ENCODE data around the gene CYRIA.

Gene CYRIA

DNA sequence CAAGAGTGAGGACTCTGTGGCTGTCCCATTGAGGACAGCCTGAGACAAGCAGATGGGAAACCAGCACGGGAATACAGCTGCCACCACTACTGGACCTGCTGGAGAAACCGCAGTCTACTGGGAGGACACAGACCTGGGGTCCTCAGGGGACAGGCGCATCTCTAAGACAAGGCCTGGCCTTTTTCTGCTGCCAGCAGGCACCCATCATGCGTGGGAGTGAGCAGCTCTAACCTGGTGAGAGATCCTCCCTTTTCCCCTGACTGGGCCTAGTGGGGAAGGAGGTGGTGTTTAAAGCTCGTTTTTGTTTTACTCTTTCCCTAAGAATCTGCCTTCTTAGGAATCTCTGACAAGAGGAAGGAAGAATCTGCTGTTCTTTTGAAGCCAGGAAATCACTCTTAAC is 36.6 kb downstream of the CYRIA start:
- DNase-seq (ENCODE audit: low read depth, low spot score): no peak
- in situ Hi-C loops (cut with HindIII; ENCODE audit: low sequenced_read_pairs): no loop called here
- TF ChIP-seq, protein P1, sequence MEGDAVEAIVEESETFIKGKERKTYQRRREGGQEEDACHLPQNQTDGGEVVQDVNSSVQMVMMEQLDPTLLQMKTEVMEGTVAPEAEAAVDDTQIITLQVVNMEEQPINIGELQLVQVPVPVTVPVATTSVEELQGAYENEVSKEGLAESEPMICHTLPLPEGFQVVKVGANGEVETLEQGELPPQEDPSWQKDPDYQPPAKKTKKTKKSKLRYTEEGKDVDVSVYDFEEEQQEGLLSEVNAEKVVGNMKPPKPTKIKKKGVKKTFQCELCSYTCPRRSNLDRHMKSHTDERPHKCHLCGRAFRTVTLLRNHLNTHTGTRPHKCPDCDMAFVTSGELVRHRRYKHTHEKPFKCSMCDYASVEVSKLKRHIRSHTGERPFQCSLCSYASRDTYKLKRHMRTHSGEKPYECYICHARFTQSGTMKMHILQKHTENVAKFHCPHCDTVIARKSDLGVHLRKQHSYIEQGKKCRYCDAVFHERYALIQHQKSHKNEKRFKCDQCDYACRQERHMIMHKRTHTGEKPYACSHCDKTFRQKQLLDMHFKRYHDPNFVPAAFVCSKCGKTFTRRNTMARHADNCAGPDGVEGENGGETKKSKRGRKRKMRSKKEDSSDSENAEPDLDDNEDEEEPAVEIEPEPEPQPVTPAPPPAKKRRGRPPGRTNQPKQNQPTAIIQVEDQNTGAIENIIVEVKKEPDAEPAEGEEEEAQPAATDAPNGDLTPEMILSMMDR (IDR thresholded peaks at IDR 0.05; ENCODE audit: low read depth, low read length): no peak
- no peak overlapping the region for H3K4me3 ChIP-seq (ENCODE audit: low read depth, low read length)

DNA sequence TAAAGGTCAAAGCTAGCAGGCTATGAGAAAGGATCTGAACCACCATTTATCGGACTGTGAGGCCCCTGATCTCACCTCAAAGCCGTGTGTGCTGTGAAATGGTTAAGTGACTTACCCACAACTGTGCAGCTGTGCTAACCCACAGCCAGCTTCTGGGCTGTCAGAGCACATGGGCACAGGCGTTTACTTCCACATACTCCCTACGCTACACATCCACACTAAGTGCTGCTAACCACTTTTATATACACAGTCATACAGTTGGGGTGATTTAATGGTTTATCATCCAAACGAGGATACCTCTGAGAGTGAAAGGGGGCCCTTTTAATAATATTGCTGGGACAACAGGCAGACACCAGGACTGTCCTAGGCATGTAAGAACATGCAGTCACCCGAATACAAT is 37.3 kb downstream of the CYRIA start:
- TF ChIP-seq, protein P1 (IDR thresholded peaks at IDR 0.05; ENCODE audit: low read depth, low read length): no peak
- no peak overlapping the region for H3K4me3 ChIP-seq (ENCODE audit: low read depth, low read length)
- in situ Hi-C loops (cut with HindIII; ENCODE audit: low sequenced_read_pairs): no loop called here
- DNase-seq (ENCODE audit: low read depth, low spot score): no peak

DNA sequence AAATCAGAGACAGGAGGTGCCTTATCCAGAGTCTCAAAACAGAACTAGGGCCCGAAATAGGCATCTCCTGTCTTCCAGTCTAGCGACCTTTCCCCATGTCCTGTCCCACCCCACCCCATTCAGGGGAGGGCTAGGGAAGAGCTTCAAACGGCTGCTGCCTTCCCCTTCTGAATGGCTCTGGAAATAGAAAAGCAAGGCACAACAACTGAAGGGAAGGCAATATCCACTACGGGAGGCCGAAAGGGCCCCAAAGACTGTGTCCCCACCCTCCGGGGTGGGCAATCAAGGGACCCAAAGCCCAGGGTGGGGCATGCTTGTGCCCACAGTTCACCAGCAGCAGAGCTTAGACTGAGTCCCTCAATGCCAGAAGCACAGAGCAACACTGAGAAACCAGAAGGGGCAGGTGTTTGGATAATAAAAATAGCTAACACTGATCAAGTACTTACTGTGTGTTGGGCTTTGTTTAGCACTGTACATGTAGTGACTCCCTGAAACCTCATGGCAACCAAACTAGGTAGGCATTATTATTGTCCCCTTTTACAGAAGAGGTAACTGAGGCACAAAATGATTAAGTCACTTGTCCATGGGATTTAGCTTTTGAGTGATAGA is 38.5 kb downstream of the CYRIA start:
- no peak overlapping the region for H3K4me3 ChIP-seq (ENCODE audit: low read depth, low read length)
- TF ChIP-seq, protein P1 (IDR thresholded peaks at IDR 0.05; ENCODE audit: low read depth, low read length): no peak
- no peak for DNase-seq (ENCODE audit: low read depth, low spot score)
- in situ Hi-C loops (cut with HindIII; ENCODE audit: low sequenced_read_pairs): no loop called here

DNA sequence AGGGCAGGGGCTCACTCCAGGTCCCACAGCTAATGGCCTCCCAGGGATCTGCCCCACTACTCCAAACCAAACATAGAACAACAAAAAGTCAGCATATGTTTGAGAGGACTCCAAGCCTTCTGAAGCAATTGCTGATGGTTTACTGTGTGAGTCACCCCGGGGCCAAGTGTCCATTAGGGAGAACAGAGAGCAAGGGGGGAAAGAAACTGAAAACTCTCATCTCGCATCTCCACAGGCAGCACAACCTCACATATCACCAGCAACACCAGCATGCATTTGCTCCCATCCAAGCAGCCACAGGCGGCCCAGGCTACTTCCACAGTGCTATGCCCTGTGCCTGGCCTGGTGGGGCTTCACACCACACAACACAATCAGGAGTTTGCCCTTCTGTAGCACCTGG is 39.1 kb downstream of the CYRIA start:
- DNase-seq (ENCODE audit: low read depth, low spot score): peak; percentile 91
- TF ChIP-seq, protein P1 (IDR thresholded peaks at IDR 0.05; ENCODE audit: low read depth, low read length): no peak
- no peak overlapping the region for H3K4me3 ChIP-seq (ENCODE audit: low read depth, low read length)
- in situ Hi-C loops (cut with HindIII; ENCODE audit: low sequenced_read_pairs): no loop called here

DNA sequence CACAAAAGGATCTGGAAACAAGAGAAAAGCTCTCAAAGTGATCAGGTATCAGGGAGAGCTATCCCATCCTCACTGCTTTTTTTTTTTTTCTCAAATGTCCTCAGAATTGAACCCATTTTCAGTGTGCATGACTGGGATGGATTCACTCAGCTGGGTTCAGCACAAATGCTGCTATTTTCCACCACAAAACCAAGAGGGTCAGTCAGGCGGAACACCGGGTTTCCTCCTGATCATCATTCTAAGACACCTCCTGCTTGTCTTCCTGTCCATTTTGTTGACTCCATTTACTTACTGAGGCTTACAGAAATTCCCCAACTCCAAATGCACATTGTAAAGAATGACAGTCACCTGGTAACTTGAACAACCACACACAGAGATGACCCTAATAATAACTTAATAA is 39.9 kb downstream of the CYRIA start:
- in situ Hi-C loops (cut with HindIII; ENCODE audit: low sequenced_read_pairs): no loop called here
- no peak overlapping the region for H3K4me3 ChIP-seq (ENCODE audit: low read depth, low read length)
- no peak for DNase-seq (ENCODE audit: low read depth, low spot score)
- TF ChIP-seq, protein P1 (IDR thresholded peaks at IDR 0.05; ENCODE audit: low read depth, low read length): no peak

DNA sequence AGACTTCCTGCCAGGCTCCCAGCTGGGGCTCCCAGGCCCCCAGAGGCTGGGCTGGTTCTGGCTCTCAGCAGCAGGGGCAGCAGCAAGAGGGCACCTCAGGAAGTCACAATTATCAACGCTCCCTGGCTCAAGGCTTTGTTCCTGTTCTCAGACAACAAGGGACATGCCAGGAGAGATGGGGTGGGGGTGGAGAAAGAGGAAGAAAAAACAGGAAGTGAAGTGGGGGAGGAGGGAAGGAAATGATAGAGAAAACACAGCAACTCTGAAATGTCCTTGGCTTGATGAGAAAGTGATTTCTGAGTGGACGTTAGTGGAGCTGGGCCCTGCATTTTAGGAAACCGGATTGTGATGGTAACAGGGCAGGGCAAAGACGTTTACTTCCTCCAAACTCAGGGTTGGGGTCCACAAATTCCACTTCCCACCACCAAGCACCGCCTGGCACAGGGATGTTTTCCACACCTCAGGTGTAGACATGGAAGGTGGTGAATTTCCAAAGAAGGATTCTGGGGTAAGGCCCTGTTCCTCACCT is 40.4 kb downstream of the CYRIA start:
- TF ChIP-seq, protein P1 (IDR thresholded peaks at IDR 0.05; ENCODE audit: low read depth, low read length): no peak
- in situ Hi-C loops (cut with HindIII; ENCODE audit: low sequenced_read_pairs): no loop called here
- no peak overlapping the region for H3K4me3 ChIP-seq (ENCODE audit: low read depth, low read length)
- no peak for DNase-seq (ENCODE audit: low read depth, low spot score)
